BE2C (cell line): Measurements from ENCODE around the gene NECAB2.

Experiments
- DNase-seq: peaks from one replicate; pipeline ENCODE4 v3.0.0-alpha.2; 2020
- H3K27me3 ChIP-seq: fragments of 250-450 bp; sonication (Bioruptor Pico); 2 replicates; pipeline ENCODE4 v1.5.1; 2020; ENCODE audit warnings: mild to moderate bottlenecking
- H3K36me3 ChIP-seq: fragments of 250-450 bp; sonication (Bioruptor Pico); 2 replicates; pipeline ENCODE4 v1.5.1; 2020; ENCODE audit warnings: mild to moderate bottlenecking
- H3K4me1 ChIP-seq: fragments of 250-450 bp; sonication (Bioruptor Pico); 2 replicates; pipeline ENCODE4 v1.5.1; 2020
- H3K4me3 ChIP-seq: 2 replicates; pipeline ENCODE4 v1.5.1; 2011; ENCODE audit warnings: low read depth, low read length
- H3K9me3 ChIP-seq: fragments of 250-450 bp; sonication (Bioruptor Pico); 2 replicates; pipeline ENCODE4 v1.5.1; 2020
- TF ChIP-seq, protein P1 (sequence below): IDR thresholded peaks from 2 replicates; pipeline ENCODE4 v1.5.1; 2012; ENCODE audit warnings: mild to moderate bottlenecking, low read depth, low read length

NECAB2 gene

DNA sequence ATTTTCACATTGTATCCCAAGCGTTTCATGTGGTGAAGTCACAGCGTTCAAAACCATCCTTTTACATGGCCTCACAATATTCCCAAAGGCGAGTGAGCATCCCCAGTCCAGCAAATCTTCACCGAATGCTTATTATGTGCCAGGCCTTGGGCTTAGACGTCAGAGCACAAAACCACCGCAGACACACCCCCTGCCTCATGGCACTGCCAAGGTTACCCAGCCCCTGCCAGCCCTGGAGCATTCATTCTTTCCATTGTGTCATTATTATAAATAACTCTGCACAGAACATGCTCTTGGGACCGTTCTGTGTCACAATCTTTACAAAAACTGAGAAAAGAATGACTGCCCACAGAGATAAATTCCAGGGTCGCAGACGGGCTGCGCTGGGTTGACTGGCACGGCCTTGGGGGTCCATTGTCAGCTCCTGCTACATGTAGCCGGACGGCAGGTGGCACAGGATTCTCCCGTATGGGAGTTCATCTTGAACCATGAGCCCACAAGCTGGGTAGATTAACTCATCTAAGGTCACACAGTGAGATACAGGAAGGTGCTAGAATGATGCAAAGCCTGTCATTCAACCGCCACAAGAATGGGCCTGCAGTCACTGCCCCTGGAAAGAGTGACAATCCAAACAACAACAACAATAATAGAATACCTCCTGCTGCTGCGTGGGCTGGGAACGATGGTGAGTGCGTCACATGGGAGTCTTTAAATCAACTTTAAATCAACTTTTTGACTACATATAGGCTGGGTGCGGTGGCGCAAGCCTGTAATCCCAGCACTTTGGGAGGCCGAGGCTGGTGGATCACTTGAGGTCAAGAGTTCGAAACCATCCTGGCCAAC lies 4.5 kb upstream of the NECAB2 start:
- Histone ChIP-seq H3K27me3 (no peaks in the 10 kb centered on the region), H3K4me1 (peaks cover 4% of the 10 kb centered on the region; the same call in 1 of the 2 replicates), H3K4me3 (no peak overlapping the region), H3K36me3 (no peaks in the 10 kb centered on the region), H3K9me3 (no peaks in the 10 kb centered on the region)
- no peak for DNase-seq
- TF ChIP-seq, protein P1, sequence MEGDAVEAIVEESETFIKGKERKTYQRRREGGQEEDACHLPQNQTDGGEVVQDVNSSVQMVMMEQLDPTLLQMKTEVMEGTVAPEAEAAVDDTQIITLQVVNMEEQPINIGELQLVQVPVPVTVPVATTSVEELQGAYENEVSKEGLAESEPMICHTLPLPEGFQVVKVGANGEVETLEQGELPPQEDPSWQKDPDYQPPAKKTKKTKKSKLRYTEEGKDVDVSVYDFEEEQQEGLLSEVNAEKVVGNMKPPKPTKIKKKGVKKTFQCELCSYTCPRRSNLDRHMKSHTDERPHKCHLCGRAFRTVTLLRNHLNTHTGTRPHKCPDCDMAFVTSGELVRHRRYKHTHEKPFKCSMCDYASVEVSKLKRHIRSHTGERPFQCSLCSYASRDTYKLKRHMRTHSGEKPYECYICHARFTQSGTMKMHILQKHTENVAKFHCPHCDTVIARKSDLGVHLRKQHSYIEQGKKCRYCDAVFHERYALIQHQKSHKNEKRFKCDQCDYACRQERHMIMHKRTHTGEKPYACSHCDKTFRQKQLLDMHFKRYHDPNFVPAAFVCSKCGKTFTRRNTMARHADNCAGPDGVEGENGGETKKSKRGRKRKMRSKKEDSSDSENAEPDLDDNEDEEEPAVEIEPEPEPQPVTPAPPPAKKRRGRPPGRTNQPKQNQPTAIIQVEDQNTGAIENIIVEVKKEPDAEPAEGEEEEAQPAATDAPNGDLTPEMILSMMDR = no peak

DNA sequence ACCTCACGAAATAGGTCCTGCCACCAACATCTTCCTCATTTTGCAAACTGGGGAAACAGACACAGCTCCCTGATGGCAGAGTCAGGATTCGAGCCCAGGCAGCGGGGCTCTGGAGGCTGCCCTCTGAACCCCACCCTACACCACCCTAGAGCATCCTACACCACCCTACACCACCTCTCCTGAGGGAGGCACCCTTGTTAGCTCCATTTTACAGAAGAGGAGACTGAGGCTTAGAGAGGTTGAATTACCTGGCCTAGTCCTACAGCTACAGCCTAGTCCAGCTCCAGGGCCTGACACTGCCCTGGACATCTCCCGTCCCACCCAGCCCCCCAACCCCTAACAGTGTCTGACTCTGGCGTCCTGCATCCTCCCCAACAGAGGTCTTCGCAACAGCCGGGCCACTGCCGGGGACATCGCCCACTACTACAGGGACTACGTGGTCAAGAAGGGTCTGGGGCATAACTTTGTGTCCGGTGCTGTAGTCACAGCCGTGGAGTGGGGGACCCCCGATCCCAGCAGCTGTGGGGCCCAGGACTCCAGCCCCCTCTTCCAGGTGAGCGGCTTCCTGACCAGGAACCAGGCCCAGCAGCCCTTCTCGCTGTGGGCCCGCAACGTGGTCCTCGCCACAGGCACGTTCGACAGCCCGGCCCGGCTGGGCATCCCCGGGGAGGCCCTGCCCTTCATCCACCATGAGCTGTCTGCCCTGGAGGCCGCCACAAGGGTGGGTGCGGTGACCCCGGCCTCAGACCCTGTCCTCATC lies 3.2 kb upstream of the NECAB2 start:
- H3K27me3 ChIP-seq = peaks cover 11% of the 10 kb centered on the region
- no peaks in the 10 kb centered on the region for H3K36me3 ChIP-seq
- no peaks in the 10 kb centered on the region for H3K4me1 ChIP-seq
- no peak for DNase-seq
- no peaks in the 10 kb centered on the region for H3K9me3 ChIP-seq
- no peak overlapping the region for H3K4me3 ChIP-seq
- TF ChIP-seq, protein P1 = no peak

DNA sequence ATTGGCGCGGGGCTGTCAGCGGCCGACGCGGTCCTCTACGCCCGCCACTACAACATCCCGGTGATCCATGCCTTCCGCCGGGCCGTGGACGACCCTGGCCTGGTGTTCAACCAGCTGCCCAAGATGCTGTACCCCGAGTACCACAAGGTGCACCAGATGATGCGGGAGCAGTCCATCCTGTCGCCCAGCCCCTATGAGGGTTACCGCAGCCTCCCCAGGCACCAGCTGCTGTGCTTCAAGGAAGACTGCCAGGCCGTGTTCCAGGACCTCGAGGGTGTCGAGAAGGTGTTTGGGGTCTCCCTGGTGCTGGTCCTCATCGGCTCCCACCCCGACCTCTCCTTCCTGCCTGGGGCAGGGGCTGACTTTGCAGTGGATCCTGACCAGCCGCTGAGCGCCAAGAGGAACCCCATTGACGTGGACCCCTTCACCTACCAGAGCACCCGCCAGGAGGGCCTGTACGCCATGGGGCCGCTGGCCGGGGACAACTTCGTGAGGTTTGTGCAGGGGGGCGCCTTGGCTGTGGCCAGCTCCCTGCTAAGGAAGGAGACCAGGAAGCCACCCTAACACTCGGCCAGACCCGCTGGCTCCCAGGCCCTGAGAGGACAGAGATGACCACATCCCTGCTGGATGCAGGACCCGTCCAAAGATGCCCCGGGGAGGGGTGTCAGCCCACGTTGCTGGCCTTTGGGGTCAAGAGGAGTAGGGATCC lies 2.4 kb upstream of the NECAB2 start:
- no peaks in the 10 kb centered on the region for H3K36me3 ChIP-seq
- no peak for DNase-seq
- H3K4me1 ChIP-seq = no peaks in the 10 kb centered on the region
- peaks cover 13% of the 10 kb centered on the region for H3K27me3 ChIP-seq
- no peaks in the 10 kb centered on the region for H3K9me3 ChIP-seq
- TF ChIP-seq, protein P1 = no peak
- no peak overlapping the region for H3K4me3 ChIP-seq

DNA sequence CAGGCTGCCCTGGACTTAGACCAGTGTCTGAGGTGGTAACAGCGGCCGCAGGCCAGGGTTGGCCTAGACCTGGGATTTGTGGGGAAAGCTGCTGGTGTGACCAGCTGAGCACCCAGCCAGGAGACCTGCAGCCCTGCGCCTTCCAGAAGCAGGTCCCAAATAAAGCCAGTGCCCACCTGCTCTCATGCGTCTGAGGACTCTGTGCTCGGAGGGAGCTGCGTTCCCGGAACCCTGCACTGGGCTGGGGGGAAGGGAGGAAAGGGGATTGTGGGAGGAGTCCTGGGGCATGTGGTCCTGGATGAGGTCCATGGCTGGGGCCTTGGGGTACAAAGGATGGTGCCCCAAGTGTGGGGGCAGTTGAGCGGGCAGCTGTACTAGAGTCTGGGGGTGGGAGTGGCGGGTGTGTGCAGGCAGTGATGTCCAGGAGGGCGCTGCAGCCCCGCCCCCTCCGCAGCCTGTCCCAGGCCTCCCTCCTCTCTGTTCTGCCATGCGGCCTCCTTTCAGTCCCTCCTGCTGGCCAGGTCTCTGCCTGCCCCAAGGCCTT lies 1.8 kb upstream of the NECAB2 start:
- TF ChIP-seq, protein P1 = no peak
- no peak for DNase-seq
- Histone ChIP-seq H3K4me1 (no peaks in the 10 kb centered on the region), H3K27me3 (peaks cover 13% of the 10 kb centered on the region), H3K36me3 (no peaks in the 10 kb centered on the region), H3K9me3 (no peaks in the 10 kb centered on the region), H3K4me3 (no peak overlapping the region)

DNA sequence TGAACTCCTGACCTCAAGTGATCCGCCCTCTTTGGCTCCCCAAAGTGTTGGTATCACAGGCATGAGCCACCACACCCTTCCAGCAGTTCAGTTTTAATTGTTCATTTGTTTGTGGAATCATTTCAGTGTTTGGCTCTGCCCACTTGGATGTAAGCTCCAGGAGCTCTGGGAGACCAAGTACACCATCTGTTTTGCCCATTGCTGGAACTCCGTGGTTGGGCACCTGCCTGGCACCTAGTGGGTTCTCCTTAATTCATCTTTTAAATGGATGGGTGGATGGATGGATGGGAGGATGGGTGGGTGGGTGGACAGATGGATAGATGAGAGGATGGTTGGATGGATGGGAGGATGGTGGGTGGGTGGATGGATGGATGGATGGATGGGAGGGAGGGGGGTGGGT lies 953 bp upstream of the NECAB2 start:
- H3K9me3 ChIP-seq = no peaks in the 10 kb centered on the region
- no peaks in the 10 kb centered on the region for H3K36me3 ChIP-seq
- H3K4me1 ChIP-seq = no peaks in the 10 kb centered on the region
- peaks cover 13% of the 10 kb centered on the region for H3K27me3 ChIP-seq
- TF ChIP-seq, protein P1 = no peak
- no peak overlapping the region for H3K4me3 ChIP-seq
- no peak for DNase-seq
